ENCODE measurements around the gene ZHX3.

The ZHX3 gene

GRCh38 chr20:41309817-41310216, 7.7 kb downstream of the ZHX3 start:
- no peaks in the 10 kb centered on the region for H3K36me3 ChIP-seq (ENCODE audit: control insufficient read depth, insufficient read depth, low read length)
- no peaks in the 10 kb centered on the region for H3K9me3 ChIP-seq (ENCODE audit: control insufficient read depth, low read length)
- 100% methylated on average over 2 of the region's 2 CpGs for WGBS, 2 experiments (ENCODE audit: insufficient coverage in 2 of 2)
- no peak overlapping the region for H3K4me3 ChIP-seq (ENCODE audit: extremely low read depth, insufficient read depth, low read length, poor library complexity, severe bottlenecking)
- H3K4me1 ChIP-seq (ENCODE audit: control insufficient read depth, insufficient read depth, low read length, poor library complexity, severe bottlenecking), result peaks cover 14% of the 10 kb centered on the region
- H3K27ac ChIP-seq (ENCODE audit: low read depth, low read length, severe bottlenecking), result no peak overlapping the region

- no peaks in the 10 kb centered on the region for H3K36me3 ChIP-seq (ENCODE audit: control insufficient read depth, insufficient read depth, low read length)
- H3K27ac ChIP-seq (ENCODE audit: low read depth, low read length, severe bottlenecking), result no peak overlapping the region
- no peak overlapping the region for H3K4me3 ChIP-seq (ENCODE audit: extremely low read depth, insufficient read depth, low read length, poor library complexity, severe bottlenecking)
- no peaks in the 10 kb centered on the region for H3K9me3 ChIP-seq (ENCODE audit: control insufficient read depth, low read length)
- H3K4me1 ChIP-seq (ENCODE audit: control insufficient read depth, insufficient read depth, low read length, poor library complexity, severe bottlenecking), result peaks cover 14% of the 10 kb centered on the region
- WGBS, 2 experiments (ENCODE audit: insufficient coverage in 2 of 2), result 100% methylated on average over 1 of the region's 3 CpGs; no CpG with 5 or more reads in 1 of the 2 experiments
These were observed 8.7 kb downstream of the ZHX3 start for GRCh38 chr20:41308726-41309413.

- no CpG with 5 or more reads among the region's 1 CpG for WGBS, 2 experiments (ENCODE audit: insufficient coverage in 2 of 2)
- no peaks in the 10 kb centered on the region for H3K36me3 ChIP-seq (ENCODE audit: control insufficient read depth, insufficient read depth, low read length)
- H3K4me1 ChIP-seq (ENCODE audit: control insufficient read depth, insufficient read depth, low read length, poor library complexity, severe bottlenecking), result peaks cover 14% of the 10 kb centered on the region
- no peaks in the 10 kb centered on the region for H3K9me3 ChIP-seq (ENCODE audit: control insufficient read depth, low read length)
- H3K27ac ChIP-seq (ENCODE audit: low read depth, low read length, severe bottlenecking), result no peak overlapping the region
- H3K4me3 ChIP-seq (ENCODE audit: extremely low read depth, insufficient read depth, low read length, poor library complexity, severe bottlenecking), result no peak overlapping the region
These were observed 9.2 kb downstream of the ZHX3 start for GRCh38 chr20:41308290-41308711.

- H3K4me1 ChIP-seq (ENCODE audit: control insufficient read depth, insufficient read depth, low read length, poor library complexity, severe bottlenecking), result peaks cover 14% of the 10 kb centered on the region
- no peak overlapping the region for H3K4me3 ChIP-seq (ENCODE audit: extremely low read depth, insufficient read depth, low read length, poor library complexity, severe bottlenecking)
- no peaks in the 10 kb centered on the region for H3K36me3 ChIP-seq (ENCODE audit: control insufficient read depth, insufficient read depth, low read length)
- 100% methylated on average over 1 of the region's 1 CpG for WGBS, 2 experiments (ENCODE audit: insufficient coverage in 2 of 2)
- H3K27ac ChIP-seq (ENCODE audit: low read depth, low read length, severe bottlenecking), result no peak overlapping the region
- no peaks in the 10 kb centered on the region for H3K9me3 ChIP-seq (ENCODE audit: control insufficient read depth, low read length)
These were observed 10.5 kb downstream of the ZHX3 start for GRCh38 chr20:41307021-41307420.

- Histone ChIP-seq H3K4me1 (ENCODE audit: control insufficient read depth, insufficient read depth, low read length, poor library complexity, severe bottlenecking) (peaks cover 16% of the 10 kb centered on the region), H3K27ac (ENCODE audit: low read depth, low read length, severe bottlenecking) (no peak overlapping the region), H3K9me3 (ENCODE audit: control insufficient read depth, low read length) (no peaks in the 10 kb centered on the region), H3K4me3 (ENCODE audit: extremely low read depth, insufficient read depth, low read length, poor library complexity, severe bottlenecking) (no peak overlapping the region), H3K36me3 (ENCODE audit: control insufficient read depth, insufficient read depth, low read length) (no peaks in the 10 kb centered on the region)
- WGBS, 2 experiments (ENCODE audit: insufficient coverage in 2 of 2), result 100% methylated on average over 1 of the region's 5 CpGs
These were observed 11.3 kb downstream of the ZHX3 start for GRCh38 chr20:41306061-41306727.

GRCh38 chr20:41304424-41305079, 13.0 kb downstream of the ZHX3 start:
- no peaks in the 10 kb centered on the region for H3K9me3 ChIP-seq (ENCODE audit: control insufficient read depth, low read length)
- H3K4me1 ChIP-seq (ENCODE audit: control insufficient read depth, insufficient read depth, low read length, poor library complexity, severe bottlenecking), result peaks cover 25% of the 10 kb centered on the region
- WGBS, 2 experiments (ENCODE audit: insufficient coverage in 2 of 2), result no CpG with 5 or more reads among the region's 3 CpGs
- H3K36me3 ChIP-seq (ENCODE audit: control insufficient read depth, insufficient read depth, low read length), result no peaks in the 10 kb centered on the region
- no peak overlapping the region for H3K4me3 ChIP-seq (ENCODE audit: extremely low read depth, insufficient read depth, low read length, poor library complexity, severe bottlenecking)
- H3K27ac ChIP-seq (ENCODE audit: low read depth, low read length, severe bottlenecking), result no peak overlapping the region

GRCh38 chr20:41304002-41304401, 13.5 kb downstream of the ZHX3 start:
- Histone ChIP-seq H3K4me1 (ENCODE audit: control insufficient read depth, insufficient read depth, low read length, poor library complexity, severe bottlenecking) (peaks cover 20% of the 10 kb centered on the region), H3K9me3 (ENCODE audit: control insufficient read depth, low read length) (no peaks in the 10 kb centered on the region), H3K27ac (ENCODE audit: low read depth, low read length, severe bottlenecking) (no peak overlapping the region), H3K36me3 (ENCODE audit: control insufficient read depth, insufficient read depth, low read length) (no peaks in the 10 kb centered on the region), H3K4me3 (ENCODE audit: extremely low read depth, insufficient read depth, low read length, poor library complexity, severe bottlenecking) (no peak overlapping the region)
- 64 to 80% methylated on average over 1 of the region's 1 CpG for WGBS, 2 experiments (ENCODE audit: insufficient coverage in 2 of 2)

- H3K36me3 ChIP-seq (ENCODE audit: control insufficient read depth, insufficient read depth, low read length), result no peaks in the 10 kb centered on the region
- no peak overlapping the region for H3K4me3 ChIP-seq (ENCODE audit: extremely low read depth, insufficient read depth, low read length, poor library complexity, severe bottlenecking)
- peaks cover 11% of the 10 kb centered on the region for H3K4me1 ChIP-seq (ENCODE audit: control insufficient read depth, insufficient read depth, low read length, poor library complexity, severe bottlenecking)
- H3K9me3 ChIP-seq (ENCODE audit: control insufficient read depth, low read length), result no peaks in the 10 kb centered on the region
- H3K27ac ChIP-seq (ENCODE audit: low read depth, low read length, severe bottlenecking), result peak overlapping the region; percentile 31
- 77 to 88% methylated on average over 4 of the region's 4 CpGs for WGBS, 2 experiments (ENCODE audit: insufficient coverage in 2 of 2)
These were observed 16.6 kb downstream of the ZHX3 start for GRCh38 chr20:41300886-41301285.

GRCh38 chr20:41300383-41300782, 17.1 kb downstream of the ZHX3 start:
- Histone ChIP-seq H3K27ac (ENCODE audit: low read depth, low read length, severe bottlenecking) (no peak overlapping the region), H3K9me3 (ENCODE audit: control insufficient read depth, low read length) (no peaks in the 10 kb centered on the region), H3K4me3 (ENCODE audit: extremely low read depth, insufficient read depth, low read length, poor library complexity, severe bottlenecking) (no peak overlapping the region), H3K4me1 (ENCODE audit: control insufficient read depth, insufficient read depth, low read length, poor library complexity, severe bottlenecking) (peaks cover 11% of the 10 kb centered on the region), H3K36me3 (ENCODE audit: control insufficient read depth, insufficient read depth, low read length) (no peaks in the 10 kb centered on the region)
- WGBS, 2 experiments (ENCODE audit: insufficient coverage in 2 of 2), result 82 to 83% methylated on average over 2 of the region's 3 CpGs

- no CpG with 5 or more reads among the region's 3 CpGs for WGBS, 2 experiments (ENCODE audit: insufficient coverage in 2 of 2)
- Histone ChIP-seq H3K27ac (ENCODE audit: low read depth, low read length, severe bottlenecking) (no peak overlapping the region), H3K9me3 (ENCODE audit: control insufficient read depth, low read length) (no peaks in the 10 kb centered on the region)
These were observed 17.6 kb downstream of the ZHX3 start for GRCh38 chr20:41299899-41300298.

More at GRCh38 chr20:41299899-41300298, 17.6 kb downstream of the ZHX3 start:
- Histone ChIP-seq H3K4me1 (ENCODE audit: control insufficient read depth, insufficient read depth, low read length, poor library complexity, severe bottlenecking) (peaks cover 11% of the 10 kb centered on the region), H3K4me3 (ENCODE audit: extremely low read depth, insufficient read depth, low read length, poor library complexity, severe bottlenecking) (no peak overlapping the region), H3K36me3 (ENCODE audit: control insufficient read depth, insufficient read depth, low read length) (no peaks in the 10 kb centered on the region)

Measured in mesodermal cell (in vitro differentiated cells).